Measurements from ENCODE around the gene RAI1. TPM values are rescaled to one million over a fixed set of nuclear protein-coding genes. Genes with fewer than 3 reads are reported as not detected.
A peak's percentile ranks its signal among the peaks of the same experiment; 100 is the strongest.

Gene RAI1
- total and polyA plus RNA-seq, 2 of the 13 experiments (the other 11 are each of a cell fraction or from before 2014, with no cell fraction given) = 3.4 to 5.2 TPM

GRCh38 chr17:17836250-17836817 is 155.1 kb downstream of the RAI1 start (continued):
- TF ChIP-seq ZNF564 (CRISPR knock-in tag; IDR thresholded peaks at IDR 0.05) = peak; percentile 78; the same call in 1 of the 2 replicates
- peak; percentile 37; the same call in 1 of the 2 replicates for TF ChIP-seq HINFP (CRISPR knock-in tag; IDR thresholded peaks at IDR 0.05; ENCODE audit: low read depth)
- TF ChIP-seq PAF1 (CRISPR knock-in tag; IDR thresholded peaks at IDR 0.05) = no peak
- TF ChIP-seq ZNF567 (CRISPR knock-in tag; IDR thresholded peaks at IDR 0.05; ENCODE audit: borderline replicate concordance) = no peak
- TF ChIP-seq ZNF598 (CRISPR knock-in tag; IDR thresholded peaks at IDR 0.05; ENCODE audit: borderline replicate concordance) = no peak
- no peak for TF ChIP-seq CSRNP2 (CRISPR knock-in tag; conservative IDR thresholded peaks at IDR 0.05; ENCODE audit: low read depth)
- TF ChIP-seq ZNF44 (CRISPR knock-in tag; IDR thresholded peaks at IDR 0.05) = no peak
- TF ChIP-seq KMT2B (CRISPR knock-in tag; IDR thresholded peaks at IDR 0.05) = peak; percentile 50; the same call in 1 of the 2 replicates
- TF ChIP-seq ZNF407 (CRISPR knock-in tag; IDR thresholded peaks at IDR 0.05; ENCODE audit: not compliant biosample characterization) = no peak
- no peak for TF ChIP-seq PBX2 (CRISPR knock-in tag; IDR thresholded peaks at IDR 0.05)
- no peak; the same call in 1 of the 2 replicates for TF ChIP-seq ZNF225 (CRISPR knock-in tag; IDR thresholded peaks at IDR 0.05)
- TF ChIP-seq E2F2 (CRISPR knock-in tag; IDR thresholded peaks at IDR 0.05; ENCODE audit: borderline replicate concordance) = no peak; the same call in 1 of the 2 replicates
- no peak for TF ChIP-seq ZNF10 (CRISPR knock-in tag; IDR thresholded peaks at IDR 0.05; ENCODE audit: borderline replicate concordance, low read depth)
- no peak for TF ChIP-seq LCORL (IDR thresholded peaks at IDR 0.05)
- TF ChIP-seq LCORL (CRISPR knock-in tag; IDR thresholded peaks at IDR 0.05) = no peak; the same call in 1 of the 2 replicates
- no peak for TF ChIP-seq TSC22D2 (CRISPR knock-in tag; IDR thresholded peaks at IDR 0.05; ENCODE audit: borderline replicate concordance)

Measured in HepG2 (cell line).